Sigmoid colon (tissue), 3 donors: Measurements from ENCODE around the gene GFOD2.

ENCODE experiments used
- CTCF ChIP-seq, 4 experiments: fragments of 450-650 bp in 3 of 4; fragments of 200-600 bp in 1 of 4; IDR thresholded peaks; one replicate each; pipeline ENCODE4 v1.5.1; 2016 to 2019; ENCODE audit warnings: antibody characterized with exemption in 4 of 4, mild to moderate bottlenecking in 3 of 4, moderate library complexity in 2 of 4
- POLR2A ChIP-seq, 2 donors: fragments of 450-650 bp; IDR thresholded peaks; one replicate each; pipeline ENCODE4 v1.6.1; 2016; ENCODE audit warnings: antibody characterized with exemption in 2 of 2, mild to moderate bottlenecking in 2 of 2, moderate library complexity in 2 of 2

GRCh38 chr16:67707790-67708189 is 11.3 kb downstream of the GFOD2 start:
- TF ChIP-seq CTCF (IDR thresholded peaks at IDR 0.05) = no peak
- TF ChIP-seq POLR2A (IDR thresholded peaks at IDR 0.05) = no peak
